IMR-90 (cell line): ENCODE measurements around the gene LMBR1L. TPM values are rescaled to one million over a fixed set of nuclear protein-coding genes. Genes with fewer than 3 reads are reported as not detected.

Source experiments
- ATAC-seq: fragments of 200-7000 bp; cut with Tn5 transposase; 2 replicates; pipeline ENCODE4 v1.9.1; 2020; ENCODE audit warnings: low read depth, mild to moderate bottlenecking, moderate library complexity
- BruUV-seq: library from RNA; stranded (reverse); fragments of 400-500 nt; replicated peaks from 2 replicates; lab custom pipeline; 2021; lab: Mats Ljungman, UMichigan
- CTCF ChIA-PET: fragments of 300-600 bp; formaldehyde crosslinking; extraction: SDS; loops from one replicate; lab custom pipeline; 2021; ENCODE audit warnings: antibody characterized with exemption; lab: Yijun Ruan, JAX
- POLR2A ChIA-PET: fragments of 300-600 bp; sonication (Branson Sonifier 250); formaldehyde crosslinking; loops from one replicate; lab custom pipeline; 2022; ENCODE audit warnings: antibody characterized with exemption; ENCODE audit not compliant: unreplicated experiment; lab: Charles Lee
- DNase-seq: peaks from one replicate; pipeline ENCODE4 v3.0.0; 2013
- H2AFZ ChIP-seq: replicated peaks from 2 replicates; pipeline ENCODE3; 2013; ENCODE audit warnings: low read length, mild to moderate bottlenecking; ENCODE audit not compliant: poor library complexity
- H2AK5ac ChIP-seq: 2 replicates; pipeline ENCODE4 v1.6.1; 2013; ENCODE audit warnings: low read depth, low read length, inconsistent platforms
- H2AK9ac ChIP-seq: replicated peaks from 2 replicates; pipeline ENCODE3; 2013; ENCODE audit warnings: mild to moderate bottlenecking, low read depth, low read length, moderate library complexity; ENCODE audit not compliant: poor library complexity
- H2BK120ac ChIP-seq: 2 replicates; pipeline ENCODE4 v1.6.1; 2013; ENCODE audit warnings: low read depth, low read length, inconsistent platforms
- H2BK15ac ChIP-seq: 3 replicates; pipeline ENCODE4 v1.6.1; 2013; ENCODE audit warnings: low read depth, low read length, inconsistent platforms
- H2BK20ac ChIP-seq: 2 replicates; pipeline ENCODE4 v1.6.1; 2013; ENCODE audit warnings: low read depth, mild to moderate bottlenecking, inconsistent platforms, low read length, moderate library complexity
- H2BK5ac ChIP-seq: 2 replicates; pipeline ENCODE4 v1.6.1; 2013; ENCODE audit warnings: mild to moderate bottlenecking, low read depth, low read length, inconsistent platforms; ENCODE audit not compliant: poor library complexity, severe bottlenecking
- H3K14ac ChIP-seq: replicated peaks from 2 replicates; pipeline ENCODE4 v1.6.1; 2013; ENCODE audit warnings: low read depth, low read length, inconsistent platforms
- H3K18ac ChIP-seq: 2 replicates; pipeline ENCODE4 v1.6.1; 2013; ENCODE audit warnings: low read depth, low read length, control low read depth
- H3K23ac ChIP-seq: 2 replicates; pipeline ENCODE4 v1.6.1; 2013; ENCODE audit warnings: low read depth, low read length, inconsistent platforms
- H3K27ac ChIP-seq: 2 replicates; pipeline ENCODE4 v1.5.1; 2013; ENCODE audit warnings: mild to moderate bottlenecking, control low read depth, low read length; ENCODE audit not compliant: insufficient read depth
- H3K27me3 ChIP-seq: 2 replicates; pipeline ENCODE4 v1.6.1; 2013; ENCODE audit warnings: low read length; ENCODE audit not compliant: control insufficient read depth, insufficient read depth
- H3K36me3 ChIP-seq: 2 replicates; pipeline ENCODE4 v1.6.1; 2013; ENCODE audit warnings: low read length, mixed read lengths; ENCODE audit not compliant: control insufficient read depth, insufficient read depth
- H3K4ac ChIP-seq: 2 replicates; pipeline ENCODE4 v1.6.1; 2013; ENCODE audit warnings: low read depth, low read length, inconsistent platforms
- H3K4me1 ChIP-seq: 2 replicates; pipeline ENCODE4 v1.6.1; 2013; ENCODE audit warnings: low read length, mixed read lengths; ENCODE audit not compliant: control insufficient read depth, insufficient read depth
- H3K4me2 ChIP-seq: 2 replicates; pipeline ENCODE4 v1.6.1; 2013; ENCODE audit warnings: low read depth, mild to moderate bottlenecking, control low read depth, low read length, moderate library complexity
- H3K4me3 ChIP-seq: 2 replicates; pipeline ENCODE4 v1.5.1; 2013; ENCODE audit warnings: low read depth, mild to moderate bottlenecking, control low read depth, low read length, moderate library complexity; ENCODE audit not compliant: insufficient read depth
- H3K56ac ChIP-seq: 2 replicates; pipeline ENCODE4 v1.6.1; 2013; ENCODE audit warnings: low read length, inconsistent platforms; ENCODE audit not compliant: insufficient read depth; ENCODE audit errors: extremely low read depth
- H3K79me1 ChIP-seq, 2 experiments: 2 replicates each; pipeline ENCODE4 v1.6.1; 2013; ENCODE audit warnings: low read length in 2 of 2, inconsistent platforms in 1 of 2, low read depth in 1 of 2
- H3K9ac ChIP-seq: 2 replicates; pipeline ENCODE4 v1.6.1; 2013; ENCODE audit warnings: low read depth, low read length, control low read depth
- H3K9me1 ChIP-seq: 2 replicates; pipeline ENCODE4 v1.6.1; 2013; ENCODE audit warnings: low read length, inconsistent platforms; ENCODE audit not compliant: insufficient read depth
- H3K9me3 ChIP-seq: 2 replicates; pipeline ENCODE4 v1.6.1; 2013; ENCODE audit warnings: low read length; ENCODE audit not compliant: control insufficient read depth, insufficient read depth
- H4K20me1 ChIP-seq: 2 replicates; pipeline ENCODE4 v1.6.1; 2013; ENCODE audit warnings: low read length, inconsistent platforms; ENCODE audit not compliant: insufficient read depth
- H4K5ac ChIP-seq: 2 replicates; pipeline ENCODE4 v1.6.1; 2013; ENCODE audit warnings: mild to moderate bottlenecking, low read depth, low read length, control low read depth
- H4K8ac ChIP-seq, 2 experiments: 2 replicates each; pipeline ENCODE4 v1.6.1; 2013; ENCODE audit warnings: low read depth in 2 of 2, low read length in 2 of 2, control low read depth in 1 of 2, inconsistent platforms in 1 of 2
- H4K91ac ChIP-seq: 2 replicates; pipeline ENCODE4 v1.6.1; 2013; ENCODE audit warnings: low read depth, low read length, inconsistent platforms; ENCODE audit not compliant: insufficient read depth
- BHLHE40 ChIP-seq: fragments of 150-350 bp; IDR thresholded peaks from 2 replicates; pipeline ENCODE4 v1.6.1; 2016; ENCODE audit warnings: mild to moderate bottlenecking, low read depth, low read length
- CEBPB ChIP-seq: IDR thresholded peaks from 2 replicates; pipeline ENCODE4 v1.6.1; 2012; ENCODE audit warnings: low read depth, low read length, improper control_type of control experiment
- CTCF ChIP-seq: conservative IDR thresholded peaks from 2 replicates; pipeline ENCODE4 v1.5.1; 2012; ENCODE audit warnings: mild to moderate bottlenecking, low read depth, low read length, improper control_type of control experiment
- FOS ChIP-seq: fragments of 150-350 bp; IDR thresholded peaks from 2 replicates; pipeline ENCODE4 v1.6.1; 2016; ENCODE audit warnings: low read depth, low read length
- MAFK ChIP-seq: IDR thresholded peaks from 2 replicates; pipeline ENCODE4 v1.6.1; 2012; ENCODE audit warnings: low read depth, low read length, improper control_type of control experiment
- MXI1 ChIP-seq: IDR thresholded peaks from 2 replicates; pipeline ENCODE4 v1.6.1; 2012; ENCODE audit warnings: low read depth, mild to moderate bottlenecking, low read length, moderate library complexity, borderline replicate concordance
- RAD21 ChIP-seq: IDR thresholded peaks from 2 replicates; pipeline ENCODE4 v1.6.1; 2012; ENCODE audit warnings: low read length, improper control_type of control experiment
- RCOR1 ChIP-seq: IDR thresholded peaks from 2 replicates; pipeline ENCODE4 v1.6.1; 2012; ENCODE audit warnings: mild to moderate bottlenecking, low read length, improper control_type of control experiment; ENCODE audit not compliant: insufficient replicate concordance
- RFX5 ChIP-seq: IDR thresholded peaks from 2 replicates; pipeline ENCODE4 v1.8.0; 2012; ENCODE audit warnings: low read depth, mild to moderate bottlenecking, low read length, moderate library complexity
- SMC3 ChIP-seq: fragments of 150-350 bp; IDR thresholded peaks from 2 replicates; pipeline ENCODE4 v1.6.1; 2016; ENCODE audit warnings: low read depth, mild to moderate bottlenecking, antibody characterized with exemption, low read length, moderate library complexity
- WGBS, 2 experiments: methylation state at CpG; one replicate each; pipeline versions ENCODE4 v1.1.5 to v1.1.7; 2013; ENCODE audit warnings: missing lambda C conversion rate in 2 of 2; ENCODE audit not compliant: insufficient read length in 1 of 2; ENCODE audit errors: extremely low coverage in 2 of 2; 5-methylcytosine and 5-hydroxymethylcytosine counted together
- dilution Hi-C: fragments of 300-500 bp; cut with HindIII; formaldehyde crosslinking; loops from one replicate; pipeline ENCODE4 v1.14.3; 2018; ENCODE audit warnings: low sequenced_read_pairs; ENCODE audit not compliant: unreplicated experiment
- in situ Hi-C: fragments of 300-500 bp; cut with MboI; formaldehyde crosslinking; loops from 3 replicates; pipeline ENCODE4 v1.14.3; 2019; ENCODE audit warnings: low sequenced_read_pairs, inconsistent platforms, mixed read lengths
- intact Hi-C: fragments of 100-400 bp; cut with micrococcal nuclease; formaldehyde crosslinking; loops from 2 replicates; pipeline ENCODE4 v1.10.0; 2022
- polyA plus RNA-seq, 3 experiments: library from polyadenylated mRNA; depleted of rRNA; stranded (reverse); fragments of >200 nt; gene quantifications; 2 replicates each; pipeline ENCODE4 v1.2.3, GENCODE V29; 2012; ENCODE audit warnings: low replicate concordance in 1 of 3
- total RNA-seq: library from RNA; depleted of rRNA; stranded (reverse); fragments of >200 nt; gene quantifications from 2 replicates; pipeline ENCODE4 v1.2.3, GENCODE V29; 2012

The LMBR1L gene
- total and polyA plus RNA-seq, 2 of the 4 experiments (the other 2 are of a cell fraction) = 33.0 to 44.6 TPM

GRCh38 chr12:49098035-49098451 lies 12.6 kb downstream of the LMBR1L start:
- WGBS, 2 experiments = 31% methylated on average over 2 of the region's 4 CpGs; no CpG with 5 or more reads in 1 of the 2 experiments
- H3K27me3 ChIP-seq = peaks cover 14% of the 10 kb centered on the region; the same call in 1 of the 2 replicates
- peaks cover 2% of the 10 kb centered on the region; the same call in 1 of the 2 replicates for H3K4me1 ChIP-seq
- no peak overlapping the region for H3K18ac ChIP-seq
- H4K20me1 ChIP-seq = peaks cover 13% of the 10 kb centered on the region
- H4K91ac ChIP-seq = no peak overlapping the region
- peaks cover 6 to 8% of the 10 kb centered on the region in 2 experiments; a peak in 3 of 4 replicates for H3K79me1 ChIP-seq
- in situ Hi-C loops = no loop called here
- no peaks in the 10 kb centered on the region for H3K9me1 ChIP-seq
- intact Hi-C loops = no loop called here
- H2AK9ac ChIP-seq = peak overlapping the region; percentile 84
- no peak overlapping the region for H3K9ac ChIP-seq
- no peak overlapping the region for H4K8ac ChIP-seq
- ChIA-PET CTCF (interaction anchor here (0.6 to 0.7 kb wide), 2 partner anchors 10 to 18 kb away, joined by 3 read pairs; no protein-coding TSS in a partner anchor), POLR2A (interaction anchor here (1.1 kb wide), 1 partner anchor 12 kb away, joined by 4 read pairs; the partner anchor contains the start of gene LMBR1L)
- H3K14ac ChIP-seq = no peak overlapping the region
- no peak overlapping the region for H2AK5ac ChIP-seq
- no peak overlapping the region for H4K5ac ChIP-seq
- no peak overlapping the region for H2BK120ac ChIP-seq
- H3K23ac ChIP-seq = no peak overlapping the region
- dilution Hi-C loops = no loop called here
- no peak overlapping the region for H3K4me3 ChIP-seq
- TF ChIP-seq MAFK (no peak), RFX5 (no peak), CTCF (peak; percentile 69), FOS (no peak), CEBPB (no peak), MXI1 (no peak), RCOR1 (no peak), SMC3 (peak; percentile 61), RAD21 (peak; percentile 56), BHLHE40 (no peak)
- no peak overlapping the region for H2BK20ac ChIP-seq
- H3K9me3 ChIP-seq = no peaks in the 10 kb centered on the region
- H3K36me3 ChIP-seq = peaks cover 50% of the 10 kb centered on the region
- H3K27ac ChIP-seq = no peak overlapping the region
- no peak overlapping the region for H3K56ac ChIP-seq
- H3K4ac ChIP-seq = no peak overlapping the region
- DNase-seq (peak; percentile 30), ATAC-seq (peak; percentile 73)
- H2BK5ac ChIP-seq = no peak overlapping the region
- BruUV-seq = no TSS peak
- H2AFZ ChIP-seq = peak overlapping the region; percentile 36
- no peak overlapping the region for H3K4me2 ChIP-seq
- H2BK15ac ChIP-seq = no peak overlapping the region
